Right lobe of liver (tissue), 4 donors: ENCODE data around the gene CCR5.
"Not testable (repeated sequence)": the region's sequence is repeated elsewhere in the genome, so short reads cannot be mapped to it uniquely, and the experiment has no call there.

Experiments
- CTCF ChIP-seq, 4 donors: fragments of 200-600 bp in 3 of 4; fragments of 450-650 bp in 1 of 4; IDR thresholded peaks; one replicate each; pipeline versions ENCODE4 v1.5.1 to v1.8.0; 2016 to 2022; ENCODE audit warnings: antibody characterized with exemption in 4 of 4, mild to moderate bottlenecking in 2 of 4
- POLR2A ChIP-seq: fragments of 450-650 bp; IDR thresholded peaks from one replicate; pipeline ENCODE4 v1.6.1; 2017; ENCODE audit warnings: antibody characterized with exemption, mild to moderate bottlenecking
- donor health status: DM: no; HTN: no; CAD: no.
- donor health status: DM: no; HTN: no; CAD: no.
- donor health status: DM: no; HTN: yes; CAD: no.

- TF ChIP-seq CTCF (IDR thresholded peaks at IDR 0.05); POLR2A: not testable (repeated sequence)
Observed at GRCh38 chr3:46330676-46331075, 40.1 kb upstream of the CCR5 start.
